Progenitor cell of endocrine pancreas (in vitro differentiated cells): ENCODE data around the gene ZNF574. TPM values are rescaled to one million over a fixed set of nuclear protein-coding genes. Genes with fewer than 3 reads are reported as not detected.

Experiments used
- DNase-seq: peaks from one replicate; pipeline ENCODE4 v3.0.0; 2021; ENCODE audit warnings: low spot score; ENCODE audit not compliant: unreplicated experiment
- H3K27ac Mint-ChIP-seq: 2 replicates; pipeline ENCODE4 v1.8.0; 2021; ENCODE audit warnings: mild to moderate bottlenecking, moderate library complexity, mixed read lengths
- H3K27me3 Mint-ChIP-seq: 2 replicates; pipeline ENCODE4 v1.8.0; 2021; ENCODE audit warnings: mixed read lengths
- H3K36me3 Mint-ChIP-seq: 2 replicates; pipeline ENCODE4 v1.8.0; 2022; ENCODE audit warnings: mixed read lengths; ENCODE audit not compliant: insufficient read depth
- H3K4me1 Mint-ChIP-seq: 2 replicates; pipeline ENCODE4 v1.8.0; 2021; ENCODE audit warnings: low read depth, mixed read lengths
- H3K4me3 Mint-ChIP-seq: 2 replicates; pipeline ENCODE4 v1.8.0; 2021; ENCODE audit warnings: low read depth, mild to moderate bottlenecking, moderate library complexity, mixed read lengths
- H3K9me3 Mint-ChIP-seq: 2 replicates; pipeline ENCODE4 v1.8.0; 2021; ENCODE audit warnings: low read depth, mixed read lengths
- total RNA-seq: library from RNA; stranded (reverse); gene quantifications from 2 replicates; pipeline ENCODE4 v1.2.1, GENCODE V29; 2021
- TF ChIP-seq, protein P1 (sequence below): fragments of 200-600 bp; sonication (generic); IDR thresholded peaks from one replicate; pipeline ENCODE4 v1.5.0; 2021; ENCODE audit warnings: antibody characterized with exemption, mild to moderate bottlenecking; ENCODE audit not compliant: unreplicated experiment

ZNF574 gene
- total RNA-seq, 1 donor from 2014 or later: 22.5 TPM

DNA sequence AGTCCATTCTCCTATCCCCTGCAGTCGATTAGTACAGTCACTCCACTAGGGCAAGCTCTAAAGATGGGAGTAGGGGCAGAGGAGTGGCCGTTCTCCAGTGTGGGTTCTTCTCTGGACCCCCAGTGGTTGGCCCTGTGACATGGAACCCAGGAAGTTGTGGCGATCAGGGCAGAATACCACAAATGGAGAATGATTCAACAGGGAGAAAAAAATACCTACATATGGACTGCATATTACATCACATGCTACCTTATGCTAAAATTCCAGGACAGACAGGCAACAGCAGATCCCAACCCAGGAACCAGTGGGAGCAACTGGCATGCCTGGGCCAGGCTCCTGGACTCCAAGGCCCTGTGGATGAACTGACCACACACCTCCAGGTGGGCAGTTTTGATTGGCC lies 35.8 kb downstream of the ZNF574 start:
- H3K27me3 Mint-ChIP-seq: peaks cover 42% of the 10 kb centered on the region
- no peak overlapping the region for H3K4me3 Mint-ChIP-seq
- H3K9me3 Mint-ChIP-seq: no peaks in the 10 kb centered on the region
- no peak overlapping the region for H3K27ac Mint-ChIP-seq
- no peaks in the 10 kb centered on the region for H3K4me1 Mint-ChIP-seq
- TF ChIP-seq, protein P1, sequence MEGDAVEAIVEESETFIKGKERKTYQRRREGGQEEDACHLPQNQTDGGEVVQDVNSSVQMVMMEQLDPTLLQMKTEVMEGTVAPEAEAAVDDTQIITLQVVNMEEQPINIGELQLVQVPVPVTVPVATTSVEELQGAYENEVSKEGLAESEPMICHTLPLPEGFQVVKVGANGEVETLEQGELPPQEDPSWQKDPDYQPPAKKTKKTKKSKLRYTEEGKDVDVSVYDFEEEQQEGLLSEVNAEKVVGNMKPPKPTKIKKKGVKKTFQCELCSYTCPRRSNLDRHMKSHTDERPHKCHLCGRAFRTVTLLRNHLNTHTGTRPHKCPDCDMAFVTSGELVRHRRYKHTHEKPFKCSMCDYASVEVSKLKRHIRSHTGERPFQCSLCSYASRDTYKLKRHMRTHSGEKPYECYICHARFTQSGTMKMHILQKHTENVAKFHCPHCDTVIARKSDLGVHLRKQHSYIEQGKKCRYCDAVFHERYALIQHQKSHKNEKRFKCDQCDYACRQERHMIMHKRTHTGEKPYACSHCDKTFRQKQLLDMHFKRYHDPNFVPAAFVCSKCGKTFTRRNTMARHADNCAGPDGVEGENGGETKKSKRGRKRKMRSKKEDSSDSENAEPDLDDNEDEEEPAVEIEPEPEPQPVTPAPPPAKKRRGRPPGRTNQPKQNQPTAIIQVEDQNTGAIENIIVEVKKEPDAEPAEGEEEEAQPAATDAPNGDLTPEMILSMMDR: no peak
- H3K36me3 Mint-ChIP-seq: no peaks in the 10 kb centered on the region
- no peak for DNase-seq

- H3K4me3 Mint-ChIP-seq: no peak overlapping the region
- H3K36me3 Mint-ChIP-seq: no peaks in the 10 kb centered on the region
- no peak overlapping the region for H3K27ac Mint-ChIP-seq
- H3K4me1 Mint-ChIP-seq: no peaks in the 10 kb centered on the region
- DNase-seq: no peak
- TF ChIP-seq, protein P1: peak; percentile 15
- H3K9me3 Mint-ChIP-seq: no peaks in the 10 kb centered on the region
- H3K27me3 Mint-ChIP-seq: peaks cover 36% of the 10 kb centered on the region
Measured at GRCh38 chr19:42113641-42114348, 37.8 kb downstream of the ZNF574 start.

GRCh38 chr19:42114412-42114811 lies 38.4 kb downstream of the ZNF574 start:
- Mint-ChIP-seq H3K27me3 (peaks cover 37% of the 10 kb centered on the region), H3K4me1 (no peaks in the 10 kb centered on the region), H3K36me3 (no peaks in the 10 kb centered on the region), H3K9me3 (no peaks in the 10 kb centered on the region), H3K4me3 (no peak overlapping the region), H3K27ac (no peak overlapping the region)
- no peak for DNase-seq
- TF ChIP-seq, protein P1: no peak

- TF ChIP-seq, protein P1: no peak
- no peak for DNase-seq
- Mint-ChIP-seq H3K9me3 (no peaks in the 10 kb centered on the region), H3K27ac (no peak overlapping the region), H3K36me3 (no peaks in the 10 kb centered on the region), H3K4me3 (no peak overlapping the region), H3K4me1 (no peaks in the 10 kb centered on the region), H3K27me3 (peaks cover 37% of the 10 kb centered on the region)
Measured at GRCh38 chr19:42115219-42115618, 39.3 kb downstream of the ZNF574 start.

GRCh38 chr19:42115705-42116104 lies 39.7 kb downstream of the ZNF574 start:
- TF ChIP-seq, protein P1: no peak
- no peak overlapping the region for H3K4me3 Mint-ChIP-seq
- peaks cover 38% of the 10 kb centered on the region for H3K27me3 Mint-ChIP-seq
- H3K9me3 Mint-ChIP-seq: no peaks in the 10 kb centered on the region
- H3K4me1 Mint-ChIP-seq: no peaks in the 10 kb centered on the region
- no peak for DNase-seq
- no peak overlapping the region for H3K27ac Mint-ChIP-seq
- no peaks in the 10 kb centered on the region for H3K36me3 Mint-ChIP-seq
